ENCODE results near the gene LY6G6C. TPM values are rescaled to one million over a fixed set of nuclear protein-coding genes. Genes with fewer than 3 reads are reported as not detected.

Gene LY6G6C
- total and polyA plus RNA-seq, 2 of the 4 experiments (the other 2 are of a cell fraction), result not detected

- H3K9me3 ChIP-seq (ENCODE audit: control insufficient read depth, insufficient read depth, low read length), result no peaks in the 10 kb centered on the region
- ATAC-seq (ENCODE audit: low read depth) (peak; percentile 81), DNase-seq (peak; percentile 79)
- H4K5ac ChIP-seq (ENCODE audit: low read depth, low read length), result peak overlapping the region; percentile 50
- in situ Hi-C loops (cut with MboI; ENCODE audit: low sequenced_read_pairs) (no loop called here), intact Hi-C loops (cut with micrococcal nuclease) (loop anchor here (2.0 kb wide), 2 partner anchors 49 to 101 kb away; partner anchors contain the start of gene LY6G5C), dilution Hi-C loops (cut with HindIII; ENCODE audit: low sequenced_read_pairs, unreplicated experiment) (no loop called here)
- H3K4me3 ChIP-seq (ENCODE audit: insufficient read depth, low read depth, low read length), result peak overlapping the region; percentile 85
- H3K4me1 ChIP-seq (ENCODE audit: control insufficient read depth, insufficient read depth, low read length), result peaks cover 7% of the 10 kb centered on the region
- peak overlapping the region; percentile 81 for H3K9ac ChIP-seq (ENCODE audit: low read depth, low read length)
- H4K20me1 ChIP-seq (ENCODE audit: insufficient read depth, low read length), result peaks cover 32% of the 10 kb centered on the region
- H2AK9ac ChIP-seq (replicated peaks; ENCODE audit: low read depth, low read length, poor library complexity), result peak overlapping the region; percentile 99
- ChIA-PET POLR2A (ENCODE audit: unreplicated experiment) (interaction anchor here (0.6 to 1.0 kb wide), 3 partner anchors 28 to 189 kb away, joined by 3 read pairs; no protein-coding TSS in a partner anchor), CTCF (interaction anchor here (0.5 to 0.9 kb wide), 3 partner anchors 21 to 48 kb away, joined by 3 read pairs; partner anchors contain the start of gene LY6G5C)
- peaks cover 50% of the 10 kb centered on the region for H3K36me3 ChIP-seq (ENCODE audit: control insufficient read depth, insufficient read depth, low read length)
- peak overlapping the region; percentile 78 for H2BK120ac ChIP-seq (ENCODE audit: low read depth, low read length)
- H3K27ac ChIP-seq (ENCODE audit: insufficient read depth, low read length), result peak overlapping the region; percentile 85
- H4K91ac ChIP-seq (ENCODE audit: insufficient read depth, low read depth, low read length), result peak overlapping the region; percentile 72
- 0 out of 2 replicates have a peak overlapping the region, but pooled peaks have one; percentile 6 for H2BK20ac ChIP-seq (ENCODE audit: low read depth, low read length)
- peak overlapping the region; percentile 67 for H3K56ac ChIP-seq (ENCODE audit: extremely low read depth, insufficient read depth, low read length)
- peak overlapping the region; percentile 45; the same call in 1 of the 3 replicates for H2BK15ac ChIP-seq (ENCODE audit: low read depth, low read length)
- H3K14ac ChIP-seq (replicated peaks; ENCODE audit: low read depth, low read length), result peak overlapping the region; percentile 89
- H3K27me3 ChIP-seq (ENCODE audit: control insufficient read depth, insufficient read depth, low read length), result no peaks in the 10 kb centered on the region
- peak overlapping the region; percentile 96 for H2AFZ ChIP-seq (replicated peaks; ENCODE audit: low read length, poor library complexity)
- no CpG with 5 or more reads among the region's 29 CpGs for WGBS, 2 experiments (ENCODE audit: extremely low coverage in 2 of 2, insufficient read length in 1 of 2)
- H3K4ac ChIP-seq (ENCODE audit: low read depth, low read length), result peak overlapping the region; percentile 92
- peak overlapping the region; percentile 17 to 82; a peak in 2 of 4 replicates for H4K8ac ChIP-seq (ENCODE audit: low read depth in 2 of 2, low read length in 2 of 2)
- H3K18ac ChIP-seq (ENCODE audit: low read depth, low read length), result peak overlapping the region; percentile 66; the same call in 1 of the 2 replicates
- peaks cover 0 to 50% of the 10 kb centered on the region in 2 experiments; a peak in 3 of 4 replicates for H3K79me1 ChIP-seq (ENCODE audit: low read depth in 1 of 2, low read length in 2 of 2)
- peak overlapping the region; percentile 92 for H3K4me2 ChIP-seq (ENCODE audit: low read depth, low read length)
- H2BK5ac ChIP-seq (ENCODE audit: low read depth, low read length, poor library complexity, severe bottlenecking), result peak overlapping the region; percentile 83
- BruUV-seq (replicated peaks), result no TSS peak
- H3K23ac ChIP-seq (ENCODE audit: low read depth, low read length), result peak overlapping the region; percentile 91; the same call in 1 of the 2 replicates
- H3K9me1 ChIP-seq (ENCODE audit: insufficient read depth, low read length), result peaks cover 5% of the 10 kb centered on the region
- H2AK5ac ChIP-seq (ENCODE audit: low read depth, low read length), result peak overlapping the region; percentile 90
- TF ChIP-seq USF2 (IDR thresholded peaks at IDR 0.05; ENCODE audit: low read depth, low read length) (peak; percentile 39; the same call in 1 of the 2 replicates), BHLHE40 (IDR thresholded peaks at IDR 0.05; ENCODE audit: low read depth, low read length) (no peak), CHD1 (IDR thresholded peaks at IDR 0.05; ENCODE audit: low read depth, low read length) (no peak), SMC3 (IDR thresholded peaks at IDR 0.05; ENCODE audit: low read depth, low read length) (peak; percentile 60), CEBPB (IDR thresholded peaks at IDR 0.05; ENCODE audit: low read depth, low read length) (no peak), MXI1 (IDR thresholded peaks at IDR 0.05; ENCODE audit: borderline replicate concordance, low read depth, low read length) (0 out of 2 replicates have a peak, but pooled peaks have one; percentile 37), RFX5 (IDR thresholded peaks at IDR 0.05; ENCODE audit: low read depth, low read length) (no peak), ELK1 (IDR thresholded peaks at IDR 0.05; ENCODE audit: borderline replicate concordance, low read depth, low read length) (no peak), POLR2A (IDR thresholded peaks at IDR 0.05; ENCODE audit: low read depth, low read length) (no peak), MAFK (IDR thresholded peaks at IDR 0.05; ENCODE audit: low read depth, low read length) (no peak), MAZ (IDR thresholded peaks at IDR 0.05; ENCODE audit: borderline replicate concordance, low read depth, low read length) (peak; percentile 55; the same call in 1 of the 2 replicates), FOS (IDR thresholded peaks at IDR 0.05; ENCODE audit: low read depth, low read length) (no peak), NFE2L2 (IDR thresholded peaks at IDR 0.05; ENCODE audit: low read depth, low read length) (no peak; the same call in 1 of the 2 replicates), RAD21 (IDR thresholded peaks at IDR 0.05; ENCODE audit: low read length) (peak; percentile 77)
- TF ChIP-seq, protein P1, sequence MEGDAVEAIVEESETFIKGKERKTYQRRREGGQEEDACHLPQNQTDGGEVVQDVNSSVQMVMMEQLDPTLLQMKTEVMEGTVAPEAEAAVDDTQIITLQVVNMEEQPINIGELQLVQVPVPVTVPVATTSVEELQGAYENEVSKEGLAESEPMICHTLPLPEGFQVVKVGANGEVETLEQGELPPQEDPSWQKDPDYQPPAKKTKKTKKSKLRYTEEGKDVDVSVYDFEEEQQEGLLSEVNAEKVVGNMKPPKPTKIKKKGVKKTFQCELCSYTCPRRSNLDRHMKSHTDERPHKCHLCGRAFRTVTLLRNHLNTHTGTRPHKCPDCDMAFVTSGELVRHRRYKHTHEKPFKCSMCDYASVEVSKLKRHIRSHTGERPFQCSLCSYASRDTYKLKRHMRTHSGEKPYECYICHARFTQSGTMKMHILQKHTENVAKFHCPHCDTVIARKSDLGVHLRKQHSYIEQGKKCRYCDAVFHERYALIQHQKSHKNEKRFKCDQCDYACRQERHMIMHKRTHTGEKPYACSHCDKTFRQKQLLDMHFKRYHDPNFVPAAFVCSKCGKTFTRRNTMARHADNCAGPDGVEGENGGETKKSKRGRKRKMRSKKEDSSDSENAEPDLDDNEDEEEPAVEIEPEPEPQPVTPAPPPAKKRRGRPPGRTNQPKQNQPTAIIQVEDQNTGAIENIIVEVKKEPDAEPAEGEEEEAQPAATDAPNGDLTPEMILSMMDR (conservative IDR thresholded peaks at IDR 0.05; ENCODE audit: low read depth, low read length), result peak; percentile 67
Observed at GRCh38 chr6:31729515-31729978, 8.0 kb upstream of the LY6G6C start.
